ENCODE results near the gene UBE3D.

GRCh38 chr6:82842721-82843120 is 222.9 kb downstream of the UBE3D start:
- TF ChIP-seq SMC3 (IDR thresholded peaks at IDR 0.05; ENCODE audit: low read depth, low read length) (no peak), POLR2A (IDR thresholded peaks at IDR 0.05; ENCODE audit: low read depth, low read length) (no peak), CTCF (conservative IDR thresholded peaks at IDR 0.05; ENCODE audit: low read depth, low read length) (no peak), MAZ (IDR thresholded peaks at IDR 0.05; ENCODE audit: borderline replicate concordance, low read depth, low read length) (no peak), RAD21 (IDR thresholded peaks at IDR 0.05; ENCODE audit: low read length) (no peak), ELK1 (IDR thresholded peaks at IDR 0.05; ENCODE audit: borderline replicate concordance, low read depth, low read length) (no peak), RFX5 (IDR thresholded peaks at IDR 0.05; ENCODE audit: low read depth, low read length) (no peak), MXI1 (IDR thresholded peaks at IDR 0.05; ENCODE audit: borderline replicate concordance, low read depth, low read length) (no peak), CEBPB (IDR thresholded peaks at IDR 0.05; ENCODE audit: low read depth, low read length) (no peak), MAFK (IDR thresholded peaks at IDR 0.05; ENCODE audit: low read depth, low read length) (no peak)
- TF ChIP-seq, protein P1, sequence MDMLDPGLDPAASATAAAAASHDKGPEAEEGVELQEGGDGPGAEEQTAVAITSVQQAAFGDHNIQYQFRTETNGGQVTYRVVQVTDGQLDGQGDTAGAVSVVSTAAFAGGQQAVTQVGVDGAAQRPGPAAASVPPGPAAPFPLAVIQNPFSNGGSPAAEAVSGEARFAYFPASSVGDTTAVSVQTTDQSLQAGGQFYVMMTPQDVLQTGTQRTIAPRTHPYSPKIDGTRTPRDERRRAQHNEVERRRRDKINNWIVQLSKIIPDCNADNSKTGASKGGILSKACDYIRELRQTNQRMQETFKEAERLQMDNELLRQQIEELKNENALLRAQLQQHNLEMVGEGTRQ (IDR thresholded peaks at IDR 0.05; ENCODE audit: low read depth, low read length): no peak

All from IMR-90 (cell line).